Colonic mucosa (tissue), 4 donors: Measurements from ENCODE around the gene SOX8. TPM values are rescaled to one million over a fixed set of nuclear protein-coding genes. Genes with fewer than 3 reads are reported as not detected.

ENCODE experiments used
- DNase-seq: peaks from one replicate; pipeline ENCODE4 v3.0.0-alpha.2; 2020
- H3K27ac ChIP-seq: fragments of 200-600 bp; one replicate; pipeline ENCODE4 v1.8.0; 2021
- H3K27me3 ChIP-seq: fragments of 200-600 bp; one replicate; pipeline ENCODE4 v1.8.0; 2021
- H3K36me3 ChIP-seq: fragments of 200-600 bp; one replicate; pipeline ENCODE4 v1.8.0; 2021
- H3K4me1 ChIP-seq: fragments of 200-600 bp; one replicate; pipeline ENCODE4 v1.8.0; 2021; ENCODE audit warnings: mild to moderate bottlenecking
- H3K4me3 ChIP-seq: fragments of 200-600 bp; one replicate; pipeline ENCODE4 v1.8.0; 2021
- H3K9ac ChIP-seq, 2 donors: one replicate each; pipeline ENCODE4 v1.7.0; 2013; ENCODE audit warnings: control low read depth in 2 of 2, low read depth in 2 of 2, low read length in 2 of 2
- H3K9me3 ChIP-seq: fragments of 200-600 bp; one replicate; pipeline ENCODE4 v1.8.0; 2021
- intact Hi-C: fragments of 100-400 bp; cut with DNase I; formaldehyde crosslinking; loops from one replicate; pipeline ENCODE4 v1.14.1; 2022
- total RNA-seq, 2 donors: library from RNA; stranded (reverse); fragmentation: NEBNext Ultra II Directional in 1 of 2; extraction: Animal tissue kit (Norgen Biotek cat#: 25700) in 1 of 2; gene quantifications; one replicate each; pipeline ENCODE4 v1.2.1, GENCODE V29; 2021
- TF ChIP-seq, protein P1 (sequence below): fragments of 200-600 bp; IDR thresholded peaks from one replicate; pipeline ENCODE4 v1.8.0; 2022; ENCODE audit warnings: antibody characterized with exemption, mild to moderate bottlenecking
- donor health status: healthy.
- donor health status: DM: no; HTN: no; CAD: no.
- donor health status: DM: no; HTN: no; CAD: no.

Gene SOX8
- total RNA-seq, 2 donors from 2014 or later = 0.20 to 0.61 TPM

DNA sequence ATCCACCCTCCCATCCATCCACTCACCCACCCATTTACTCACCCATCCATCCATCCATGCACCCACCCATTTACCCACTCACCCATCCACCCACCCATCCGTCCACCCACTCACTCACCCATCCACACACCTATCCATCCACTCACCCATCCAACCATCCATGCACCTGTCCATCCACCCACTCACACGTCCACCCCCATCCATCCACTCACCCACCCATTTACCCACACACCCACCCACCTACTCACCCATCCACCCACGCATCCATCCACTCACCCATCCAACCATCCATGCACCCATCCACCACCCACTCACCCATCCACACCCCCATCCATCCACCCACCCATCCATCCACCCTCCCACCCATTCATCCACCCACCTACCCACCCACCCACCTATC is 12.2 kb downstream of the SOX8 start:
- Histone ChIP-seq H3K36me3 (no peaks in the 10 kb centered on the region), H3K9me3 (no peaks in the 10 kb centered on the region), H3K4me3 (no peak overlapping the region), H3K4me1 (no peaks in the 10 kb centered on the region), H3K27ac (no peak overlapping the region), H3K27me3 (peaks cover 20% of the 10 kb centered on the region), H3K9ac (no peak overlapping the region)
- DNase-seq = no peak
- intact Hi-C loops = no loop called here
- TF ChIP-seq, protein P1, sequence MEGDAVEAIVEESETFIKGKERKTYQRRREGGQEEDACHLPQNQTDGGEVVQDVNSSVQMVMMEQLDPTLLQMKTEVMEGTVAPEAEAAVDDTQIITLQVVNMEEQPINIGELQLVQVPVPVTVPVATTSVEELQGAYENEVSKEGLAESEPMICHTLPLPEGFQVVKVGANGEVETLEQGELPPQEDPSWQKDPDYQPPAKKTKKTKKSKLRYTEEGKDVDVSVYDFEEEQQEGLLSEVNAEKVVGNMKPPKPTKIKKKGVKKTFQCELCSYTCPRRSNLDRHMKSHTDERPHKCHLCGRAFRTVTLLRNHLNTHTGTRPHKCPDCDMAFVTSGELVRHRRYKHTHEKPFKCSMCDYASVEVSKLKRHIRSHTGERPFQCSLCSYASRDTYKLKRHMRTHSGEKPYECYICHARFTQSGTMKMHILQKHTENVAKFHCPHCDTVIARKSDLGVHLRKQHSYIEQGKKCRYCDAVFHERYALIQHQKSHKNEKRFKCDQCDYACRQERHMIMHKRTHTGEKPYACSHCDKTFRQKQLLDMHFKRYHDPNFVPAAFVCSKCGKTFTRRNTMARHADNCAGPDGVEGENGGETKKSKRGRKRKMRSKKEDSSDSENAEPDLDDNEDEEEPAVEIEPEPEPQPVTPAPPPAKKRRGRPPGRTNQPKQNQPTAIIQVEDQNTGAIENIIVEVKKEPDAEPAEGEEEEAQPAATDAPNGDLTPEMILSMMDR = no peak

DNA sequence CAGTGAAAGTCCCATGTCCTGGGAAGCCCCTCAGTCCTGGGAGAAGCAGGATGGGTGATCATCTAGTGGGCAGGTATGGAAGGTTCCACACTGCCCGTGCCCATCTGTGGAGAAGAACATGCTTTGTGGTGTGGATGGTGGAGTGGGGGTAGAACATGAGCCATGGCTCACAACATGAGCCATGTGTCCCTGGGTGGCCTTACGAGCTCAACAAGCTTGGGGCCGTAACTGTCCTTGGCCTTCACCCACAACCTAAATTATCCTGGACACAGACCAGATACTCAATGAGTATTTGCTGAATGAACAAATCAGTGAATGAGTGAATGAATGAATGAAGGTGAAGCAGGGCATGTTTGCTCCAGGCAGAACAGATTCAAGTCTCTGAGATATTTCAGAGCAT is 13.5 kb downstream of the SOX8 start:
- Histone ChIP-seq H3K36me3 (no peaks in the 10 kb centered on the region), H3K27ac (no peak overlapping the region), H3K4me1 (no peaks in the 10 kb centered on the region), H3K4me3 (no peak overlapping the region), H3K9me3 (no peaks in the 10 kb centered on the region), H3K27me3 (peaks cover 21% of the 10 kb centered on the region), H3K9ac (no peak overlapping the region)
- intact Hi-C loops = no loop called here
- DNase-seq = no peak
- TF ChIP-seq, protein P1 = no peak

DNA sequence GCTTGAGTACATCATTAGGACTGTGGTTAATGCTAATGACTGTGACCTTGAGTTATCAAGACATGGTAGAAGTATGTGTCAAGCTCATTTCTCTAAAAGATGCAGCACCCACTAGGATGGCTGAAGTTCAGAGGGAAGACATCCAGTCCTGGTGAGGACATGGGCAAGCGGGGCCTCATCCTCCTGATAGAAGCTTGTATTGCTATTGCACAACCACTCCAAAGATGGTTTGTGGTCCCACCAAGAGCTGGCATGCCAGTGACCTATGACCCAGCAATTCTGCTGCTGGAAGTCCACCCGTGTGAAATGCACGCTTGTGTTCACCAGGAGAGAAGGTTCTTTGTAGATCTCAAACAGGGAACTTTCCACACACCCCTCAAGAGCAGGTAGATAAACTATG is 14.2 kb downstream of the SOX8 start:
- Histone ChIP-seq H3K36me3 (no peaks in the 10 kb centered on the region), H3K27me3 (peaks cover 21% of the 10 kb centered on the region), H3K27ac (no peak overlapping the region), H3K9me3 (no peaks in the 10 kb centered on the region), H3K4me3 (no peak overlapping the region), H3K9ac (no peak overlapping the region), H3K4me1 (no peaks in the 10 kb centered on the region)
- intact Hi-C loops = no loop called here
- TF ChIP-seq, protein P1 = no peak
- DNase-seq = no peak

DNA sequence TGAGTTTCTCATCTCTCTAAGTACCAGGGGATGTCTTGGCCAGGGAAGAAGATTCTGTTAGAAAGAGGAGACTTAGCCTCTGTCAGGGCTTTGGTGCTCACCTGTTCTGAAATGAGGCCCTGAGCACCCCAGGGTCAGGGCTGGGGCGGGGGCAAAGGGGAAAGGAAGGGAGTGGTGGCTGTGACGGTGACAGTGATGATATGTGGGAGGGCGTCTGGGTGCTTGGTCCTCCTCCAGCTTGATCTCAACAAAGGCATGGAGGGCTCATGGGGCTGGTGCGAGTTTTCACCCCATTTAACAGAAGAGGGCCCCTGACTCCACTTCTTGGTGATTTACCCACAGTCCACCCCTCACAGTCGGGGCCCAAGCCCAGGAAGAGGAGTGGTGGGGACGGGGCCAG is 15.1 kb downstream of the SOX8 start:
- TF ChIP-seq, protein P1 = no peak
- H3K27ac ChIP-seq = no peak overlapping the region
- no peak overlapping the region for H3K9ac ChIP-seq
- H3K4me1 ChIP-seq = no peaks in the 10 kb centered on the region
- H3K36me3 ChIP-seq = no peaks in the 10 kb centered on the region
- H3K4me3 ChIP-seq = no peak overlapping the region
- no peaks in the 10 kb centered on the region for H3K9me3 ChIP-seq
- peaks cover 21% of the 10 kb centered on the region for H3K27me3 ChIP-seq
- no peak for DNase-seq
- intact Hi-C loops = no loop called here

DNA sequence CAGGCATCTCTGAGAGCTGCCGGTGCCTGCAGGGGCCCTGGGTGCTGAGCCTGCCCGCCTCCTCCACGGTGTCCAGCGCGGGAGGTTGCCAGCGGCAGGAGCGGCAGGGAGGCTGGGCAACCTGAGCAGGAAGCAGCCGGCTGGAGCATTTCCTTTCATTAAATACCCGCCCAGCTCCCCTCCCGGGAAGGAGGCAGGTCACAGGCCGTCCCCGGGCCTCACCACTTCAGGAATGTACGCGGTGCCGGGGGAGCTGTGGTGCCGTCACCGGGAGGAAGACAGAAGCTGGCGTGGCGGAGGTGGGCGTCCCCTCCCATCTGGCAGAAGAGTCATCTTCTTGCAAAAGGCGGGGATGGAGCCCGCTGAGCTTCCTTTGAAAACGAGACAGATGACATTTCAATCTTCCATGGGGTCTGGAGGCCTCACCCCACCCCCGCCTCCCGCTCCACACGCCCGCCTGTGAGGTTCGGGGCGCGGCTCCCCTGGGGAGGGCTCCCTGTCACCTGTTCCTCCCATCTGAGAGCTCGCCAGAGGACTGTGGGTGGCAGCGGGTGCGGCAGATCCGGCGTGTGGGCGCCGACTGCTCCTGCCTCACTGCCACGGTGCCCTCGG is 16.0 kb downstream of the SOX8 start:
- no peak overlapping the region for H3K27ac ChIP-seq
- peak overlapping the region in 1 of 2 donors; percentile 12 for H3K9ac ChIP-seq
- no peaks in the 10 kb centered on the region for H3K4me1 ChIP-seq
- DNase-seq = no peak
- peak overlapping the region; percentile 9 for H3K4me3 ChIP-seq
- no peaks in the 10 kb centered on the region for H3K36me3 ChIP-seq
- TF ChIP-seq, protein P1 = no peak
- no peaks in the 10 kb centered on the region for H3K9me3 ChIP-seq
- intact Hi-C loops = no loop called here
- peaks cover 21% of the 10 kb centered on the region for H3K27me3 ChIP-seq
